HEK293 (cell line): ENCODE results near the gene COA8.
A peak's percentile ranks its signal among the peaks of the same experiment; 100 is the strongest.

Source experiments
- CTCF ChIA-PET: fragments of 350-600 bp; formaldehyde crosslinking; extraction: SDS; loops from one replicate; lab custom pipeline; 2021; ENCODE audit warnings: antibody characterized with exemption; lab: Yijun Ruan, JAX
- POLR2A ChIA-PET: fragments of 300-600 bp; formaldehyde crosslinking; extraction: SDS; loops from one replicate; lab custom pipeline; 2020; ENCODE audit warnings: antibody characterized with exemption, inconsistent platforms; lab: Yijun Ruan, JAX
- H3K27ac ChIP-seq: fragments of 200-500 bp; sonication (Bioruptor generic); 2 replicates; pipeline ENCODE4 v1.5.1; 2014; ENCODE audit warnings: low read depth, low read length, control low read depth, inconsistent platforms; ENCODE audit errors: extremely low read depth
- H3K36me3 ChIP-seq, 2 experiments: fragments of 200-500 bp in 1 of 2; sonication (Bioruptor generic) in 1 of 2; 1 replicate in 1 of 2; 2 replicates in 1 of 2; pipeline ENCODE4 v1.5.1; 2014 to 2017; ENCODE audit warnings: inconsistent platforms in 2 of 2, low read length in 2 of 2; ENCODE audit not compliant: control insufficient read depth in 2 of 2, insufficient read depth in 1 of 2
- H3K4me1 ChIP-seq: fragments of 200-500 bp; sonication (Bioruptor generic); 2 replicates; pipeline ENCODE4 v1.5.1; 2014; ENCODE audit warnings: mild to moderate bottlenecking, low read length, inconsistent platforms; ENCODE audit not compliant: control insufficient read depth, insufficient read depth
- H3K4me3 ChIP-seq: 2 replicates; pipeline ENCODE4 v1.5.1; 2011; ENCODE audit warnings: low read depth, mild to moderate bottlenecking, control low read depth, low read length, moderate library complexity
- H3K9me3 ChIP-seq: fragments of 200-500 bp; sonication (Bioruptor generic); 2 replicates; pipeline ENCODE4 v1.5.1; 2014; ENCODE audit warnings: low read depth, low read length, inconsistent platforms; ENCODE audit not compliant: control insufficient read depth, insufficient read depth
- KLF1 ChIP-seq: fragments of 450-650 bp; formaldehyde crosslinking; IDR thresholded peaks from 2 replicates; pipeline ENCODE4 v1.5.1; 2016; ENCODE audit warnings: missing biosample characterization, missing genetic modification characterization
- PBX3 ChIP-seq: sonication (generic); formaldehyde crosslinking; IDR thresholded peaks from 2 replicates; pipeline ENCODE4 v1.8.1; 2022; ENCODE audit warnings: mild to moderate bottlenecking, moderate library complexity, missing genetic modification reagents
- SCRT1 ChIP-seq: fragments of 450-650 bp; formaldehyde crosslinking; IDR thresholded peaks from 2 replicates; pipeline ENCODE4 v1.5.1; 2016; ENCODE audit warnings: missing biosample characterization, missing genetic modification characterization, borderline replicate concordance
- SCRT2 ChIP-seq: fragments of 450-650 bp; formaldehyde crosslinking; IDR thresholded peaks from 2 replicates; pipeline ENCODE4 v1.5.1; 2016; ENCODE audit warnings: missing biosample characterization, missing genetic modification characterization
- ZFP37 ChIP-seq: fragments of 450-650 bp; formaldehyde crosslinking; IDR thresholded peaks from 2 replicates; pipeline ENCODE4 v1.5.1; 2016; ENCODE audit warnings: missing biosample characterization, missing genetic modification characterization
- ZNF10 ChIP-seq: fragments of 450-650 bp; formaldehyde crosslinking; IDR thresholded peaks from 2 replicates; pipeline ENCODE4 v1.5.1; 2017; ENCODE audit warnings: missing biosample characterization, missing genetic modification characterization
- ZNF121 ChIP-seq: fragments of 450-650 bp; formaldehyde crosslinking; IDR thresholded peaks from 2 replicates; pipeline ENCODE4 v1.5.1; 2016; ENCODE audit warnings: missing biosample characterization, missing genetic modification characterization
- ZNF175 ChIP-seq: fragments of 450-650 bp; formaldehyde crosslinking; IDR thresholded peaks from 2 replicates; pipeline ENCODE4 v1.5.1; 2016; ENCODE audit warnings: missing biosample characterization, missing genetic modification characterization
- ZNF354C ChIP-seq: fragments of 450-650 bp; formaldehyde crosslinking; IDR thresholded peaks from 2 replicates; pipeline ENCODE4 v1.5.1; 2016; ENCODE audit warnings: missing biosample characterization, missing genetic modification characterization, low read depth, borderline replicate concordance
- ZNF366 ChIP-seq: fragments of 450-650 bp; formaldehyde crosslinking; conservative IDR thresholded peaks from 2 replicates; pipeline ENCODE4 v1.5.1; 2016; ENCODE audit warnings: missing biosample characterization, missing genetic modification characterization
- ZNF501 ChIP-seq: fragments of 450-650 bp; formaldehyde crosslinking; IDR thresholded peaks from 2 replicates; pipeline ENCODE4 v1.5.1; 2016; ENCODE audit warnings: missing biosample characterization, missing genetic modification characterization
- ZNF518A ChIP-seq: fragments of 450-650 bp; formaldehyde crosslinking; conservative IDR thresholded peaks from 2 replicates; pipeline ENCODE4 v1.5.1; 2016; ENCODE audit warnings: low read depth, missing biosample characterization, missing genetic modification characterization
- ZNF596 ChIP-seq: fragments of 450-650 bp; IDR thresholded peaks from 2 replicates; pipeline ENCODE4 v1.5.0; 2018; ENCODE audit warnings: missing biosample characterization, mild to moderate bottlenecking, missing genetic modification characterization, moderate library complexity
- ZNF707 ChIP-seq: fragments of 450-650 bp; formaldehyde crosslinking; IDR thresholded peaks from 2 replicates; pipeline ENCODE4 v1.5.1; 2016; ENCODE audit warnings: missing biosample characterization, missing genetic modification characterization
- TF ChIP-seq, protein P1 (sequence below): fragments of 450-650 bp; IDR thresholded peaks from 2 replicates; pipeline ENCODE4 v1.5.1; 2018; ENCODE audit warnings: missing biosample characterization, missing genetic modification characterization
- TF ChIP-seq, protein P2 (sequence below): IDR thresholded peaks from 2 replicates; pipeline ENCODE4 v1.6.1; 2011; ENCODE audit warnings: mild to moderate bottlenecking, low read depth, low read length, borderline replicate concordance

Gene COA8

GRCh38 chr14:103597623-103598377 lies 35.0 kb downstream of the COA8 start (continued):
- TF ChIP-seq, protein P1, sequence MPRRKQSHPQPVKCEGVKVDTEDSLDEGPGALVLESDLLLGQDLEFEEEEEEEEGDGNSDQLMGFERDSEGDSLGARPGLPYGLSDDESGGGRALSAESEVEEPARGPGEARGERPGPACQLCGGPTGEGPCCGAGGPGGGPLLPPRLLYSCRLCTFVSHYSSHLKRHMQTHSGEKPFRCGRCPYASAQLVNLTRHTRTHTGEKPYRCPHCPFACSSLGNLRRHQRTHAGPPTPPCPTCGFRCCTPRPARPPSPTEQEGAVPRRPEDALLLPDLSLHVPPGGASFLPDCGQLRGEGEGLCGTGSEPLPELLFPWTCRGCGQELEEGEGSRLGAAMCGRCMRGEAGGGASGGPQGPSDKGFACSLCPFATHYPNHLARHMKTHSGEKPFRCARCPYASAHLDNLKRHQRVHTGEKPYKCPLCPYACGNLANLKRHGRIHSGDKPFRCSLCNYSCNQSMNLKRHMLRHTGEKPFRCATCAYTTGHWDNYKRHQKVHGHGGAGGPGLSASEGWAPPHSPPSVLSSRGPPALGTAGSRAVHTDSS (tag by site-specific recombination), result no peak

DNA sequence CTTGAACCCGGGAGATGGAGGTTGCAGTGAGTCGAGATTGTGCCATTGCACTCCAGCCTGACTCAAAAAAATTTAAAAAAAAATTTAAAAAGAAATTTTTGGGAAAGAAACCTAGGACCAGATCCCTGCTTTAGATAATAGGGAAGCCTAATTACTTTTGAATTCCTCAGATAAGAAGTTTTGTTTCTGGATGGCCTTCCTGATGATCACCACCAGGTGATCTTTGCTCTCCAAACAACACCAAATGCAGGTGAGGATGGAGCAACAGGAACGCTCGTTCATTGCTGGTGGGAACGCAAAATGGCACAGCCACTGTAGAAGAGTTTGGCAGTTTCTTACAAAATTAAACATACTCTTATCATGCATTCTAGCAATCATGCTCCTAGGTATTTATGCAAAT lies 37.7 kb downstream of the COA8 start:
- CTCF ChIA-PET, result no interaction called here
- no peaks in the 10 kb centered on the region for H3K9me3 ChIP-seq
- POLR2A ChIA-PET, result no interaction called here
- H3K27ac ChIP-seq, result no peak overlapping the region
- H3K36me3 ChIP-seq, result no peaks in the 10 kb centered on the region
- H3K4me3 ChIP-seq, result no peak overlapping the region
- TF ChIP-seq, protein P2, sequence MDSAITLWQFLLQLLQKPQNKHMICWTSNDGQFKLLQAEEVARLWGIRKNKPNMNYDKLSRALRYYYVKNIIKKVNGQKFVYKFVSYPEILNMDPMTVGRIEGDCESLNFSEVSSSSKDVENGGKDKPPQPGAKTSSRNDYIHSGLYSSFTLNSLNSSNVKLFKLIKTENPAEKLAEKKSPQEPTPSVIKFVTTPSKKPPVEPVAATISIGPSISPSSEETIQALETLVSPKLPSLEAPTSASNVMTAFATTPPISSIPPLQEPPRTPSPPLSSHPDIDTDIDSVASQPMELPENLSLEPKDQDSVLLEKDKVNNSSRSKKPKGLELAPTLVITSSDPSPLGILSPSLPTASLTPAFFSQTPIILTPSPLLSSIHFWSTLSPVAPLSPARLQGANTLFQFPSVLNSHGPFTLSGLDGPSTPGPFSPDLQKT, result no peak
- TF ChIP-seq ZNF175 (tag by site-specific recombination) (no peak), ZNF596 (tag by site-specific recombination) (no peak)
- H3K4me1 ChIP-seq, result peaks cover 8% of the 10 kb centered on the region

GRCh38 chr14:103604620-103605019 lies 41.9 kb downstream of the COA8 start:
- Histone ChIP-seq H3K36me3 (no peaks in the 10 kb centered on the region), H3K27ac (no peak overlapping the region), H3K4me3 (no peak overlapping the region), H3K4me1 (no peaks in the 10 kb centered on the region; the same call in 1 of the 2 replicates), H3K9me3 (no peaks in the 10 kb centered on the region)
- TF ChIP-seq ZNF501, result no peak
- no peak for TF ChIP-seq PBX3 (CRISPR knock-in tag)
- TF ChIP-seq SCRT1, result peak; percentile 83
- TF ChIP-seq ZNF354C (tag by site-specific recombination), result no peak
- no peak for TF ChIP-seq ZFP37 (tag by site-specific recombination)
- no peak for TF ChIP-seq ZNF707
- no peak for TF ChIP-seq ZNF366 (tag by site-specific recombination)
- no peak for TF ChIP-seq ZNF10 (tag by site-specific recombination)
- TF ChIP-seq ZNF518A, result no peak
- TF ChIP-seq SCRT2 (tag by site-specific recombination), result peak; percentile 93
- TF ChIP-seq ZNF121 (tag by site-specific recombination), result no peak
- no peak for TF ChIP-seq KLF1 (tag by site-specific recombination)
- POLR2A ChIA-PET, result no interaction called here
- CTCF ChIA-PET, result no interaction called here
